Fibroblast of peridontal ligament (primary cell): ENCODE data around the gene ATG9A.
"Not testable (repeated sequence)": the region's sequence is repeated elsewhere in the genome, so short reads cannot be mapped to it uniquely, and the experiment has no call there.

Experiments used
- DNase-seq: peaks from one replicate; pipeline ENCODE4 v3.0.0-alpha.2; 2010; ENCODE audit errors: extremely low read depth

The ATG9A gene

DNA sequence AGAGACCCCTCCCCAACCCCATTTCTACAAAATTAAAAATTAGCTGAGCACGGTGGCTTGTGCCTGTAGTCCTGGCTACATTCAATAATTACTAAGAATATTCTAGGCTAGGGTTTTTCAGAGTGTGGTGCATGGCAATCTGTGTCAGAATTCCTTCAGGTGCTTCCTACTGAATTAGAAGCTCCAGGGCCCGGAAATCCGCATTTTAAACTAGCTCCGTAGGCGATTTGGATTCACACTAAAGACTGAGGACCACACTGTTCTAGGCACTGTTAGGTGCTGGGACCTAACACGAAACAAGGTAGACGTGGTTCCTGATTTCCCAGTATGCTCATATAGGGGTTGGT, 23.5 kb downstream of the ATG9A start:
- no peak for DNase-seq

DNA sequence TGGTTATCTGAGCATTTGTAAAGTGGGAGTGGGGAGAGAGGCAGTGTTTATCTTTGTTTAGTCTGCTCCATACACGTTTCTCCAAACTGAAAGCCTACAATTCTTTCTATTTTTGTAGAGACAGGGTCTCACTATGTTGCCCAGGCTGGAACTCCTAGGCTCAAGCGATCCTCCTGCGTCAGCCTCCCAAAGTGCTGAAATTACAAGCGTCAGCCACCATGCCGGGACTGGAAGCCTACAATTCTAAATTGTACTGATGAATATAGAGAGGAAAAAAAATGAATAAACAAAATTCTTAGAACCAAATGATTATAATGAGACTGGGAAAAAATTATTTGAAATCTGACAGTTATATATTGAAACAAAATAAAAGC, 24.3 kb downstream of the ATG9A start:
- DNase-seq, result no peak

GRCh38 chr2:219204425-219205164, 24.8 kb downstream of the ATG9A start:
- DNase-seq, result no peak

GRCh38 chr2:219201331-219201730, 28.1 kb downstream of the ATG9A start:
- not testable (repeated sequence) for DNase-seq

DNA sequence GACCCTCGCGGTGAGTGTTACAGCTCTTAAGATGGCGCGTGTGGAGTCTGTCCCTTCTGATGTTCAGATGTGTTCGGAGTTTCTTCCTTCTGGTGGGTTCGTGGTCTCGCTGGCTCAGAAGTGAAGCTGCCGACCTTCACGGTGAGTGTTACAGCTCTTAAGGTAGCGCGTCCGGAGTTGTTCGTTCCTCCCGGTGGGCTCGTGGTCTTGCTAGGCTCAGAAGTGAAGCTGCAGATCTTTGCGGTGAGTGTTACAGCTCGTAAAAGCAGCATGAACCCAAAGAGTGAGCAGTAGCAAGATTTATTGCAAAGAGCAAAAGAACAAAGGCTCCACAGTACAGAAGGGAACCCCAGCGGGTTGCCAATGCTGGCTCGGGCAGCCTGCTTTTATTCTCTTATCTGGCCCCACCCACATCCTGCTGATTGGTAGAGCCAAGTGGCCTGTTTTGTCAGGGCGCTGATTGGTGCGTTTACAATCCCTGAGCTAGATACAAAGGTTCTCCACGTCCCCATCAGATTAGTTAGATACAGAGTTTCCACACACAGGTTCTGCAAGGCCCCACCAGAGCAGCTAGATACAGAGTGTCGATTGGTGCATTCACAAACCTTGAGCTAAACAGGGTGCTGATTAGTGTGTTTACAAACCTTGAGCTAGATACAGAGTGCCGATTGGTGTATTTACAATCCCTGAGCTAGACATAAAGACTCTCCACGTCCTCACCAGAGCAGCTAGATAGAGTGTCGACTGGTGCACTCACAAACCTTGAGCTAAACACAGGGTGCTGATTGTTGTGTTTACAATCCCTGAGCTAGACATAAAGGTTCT, 28.7 kb downstream of the ATG9A start:
- not testable (repeated sequence) for DNase-seq

DNA sequence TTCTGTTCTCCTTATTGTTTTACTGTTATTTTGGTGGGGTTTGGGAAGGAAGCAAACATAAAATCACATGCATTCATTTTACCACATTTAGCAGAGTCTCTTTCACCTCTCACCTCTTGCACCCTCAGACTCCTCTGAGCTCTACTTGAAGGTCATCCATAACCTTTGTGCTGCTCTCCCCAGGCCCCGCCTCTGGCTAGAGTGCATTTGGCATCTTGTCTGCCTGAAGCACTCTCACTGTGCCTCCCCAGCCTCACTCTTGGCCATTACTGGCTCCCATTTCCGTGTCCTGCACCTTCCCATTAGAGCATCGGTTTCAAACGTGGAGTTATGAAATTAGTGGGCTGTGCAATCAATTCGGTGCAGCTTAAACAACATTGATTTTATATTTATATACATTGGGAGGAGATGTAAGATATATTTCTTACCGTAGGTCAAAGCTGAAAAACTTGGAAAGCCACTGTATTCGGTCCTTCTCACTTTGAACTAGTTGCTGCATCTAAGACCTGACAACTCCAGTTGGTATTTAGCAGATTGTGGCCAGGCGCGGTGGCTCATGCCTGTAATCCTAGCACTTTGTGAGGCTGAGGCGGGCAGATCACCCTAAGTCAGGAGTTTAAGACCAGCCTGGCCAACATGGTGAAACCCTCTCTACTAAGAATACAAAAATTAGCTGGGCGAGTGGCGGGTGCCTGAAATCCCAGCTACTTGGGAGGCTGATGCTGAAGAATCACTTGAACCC, 29.8 kb downstream of the ATG9A start:
- no peak for DNase-seq

DNA sequence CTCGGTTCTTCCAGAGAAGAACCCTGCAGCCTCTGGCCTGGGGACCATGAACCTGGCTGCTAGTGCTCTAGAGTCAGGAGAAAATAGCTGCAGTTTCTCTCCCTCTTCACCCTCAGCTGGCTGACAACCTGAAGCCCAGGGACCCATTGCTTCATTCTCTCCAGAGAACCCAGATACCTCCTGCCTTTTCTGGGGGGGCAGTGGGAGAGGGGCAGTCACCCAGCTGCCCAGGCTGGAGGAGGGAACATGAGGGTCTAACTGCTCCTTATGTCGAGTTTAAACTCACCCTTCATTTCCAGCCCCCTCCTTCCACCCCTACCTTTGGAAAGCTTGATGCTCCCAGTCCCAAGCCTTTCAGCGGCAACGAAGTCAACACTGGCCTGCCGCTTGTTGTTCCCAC, 30.5 kb downstream of the ATG9A start:
- no peak for DNase-seq

GRCh38 chr2:219197388-219197787, 32.0 kb downstream of the ATG9A start:
- DNase-seq, result no peak

DNA sequence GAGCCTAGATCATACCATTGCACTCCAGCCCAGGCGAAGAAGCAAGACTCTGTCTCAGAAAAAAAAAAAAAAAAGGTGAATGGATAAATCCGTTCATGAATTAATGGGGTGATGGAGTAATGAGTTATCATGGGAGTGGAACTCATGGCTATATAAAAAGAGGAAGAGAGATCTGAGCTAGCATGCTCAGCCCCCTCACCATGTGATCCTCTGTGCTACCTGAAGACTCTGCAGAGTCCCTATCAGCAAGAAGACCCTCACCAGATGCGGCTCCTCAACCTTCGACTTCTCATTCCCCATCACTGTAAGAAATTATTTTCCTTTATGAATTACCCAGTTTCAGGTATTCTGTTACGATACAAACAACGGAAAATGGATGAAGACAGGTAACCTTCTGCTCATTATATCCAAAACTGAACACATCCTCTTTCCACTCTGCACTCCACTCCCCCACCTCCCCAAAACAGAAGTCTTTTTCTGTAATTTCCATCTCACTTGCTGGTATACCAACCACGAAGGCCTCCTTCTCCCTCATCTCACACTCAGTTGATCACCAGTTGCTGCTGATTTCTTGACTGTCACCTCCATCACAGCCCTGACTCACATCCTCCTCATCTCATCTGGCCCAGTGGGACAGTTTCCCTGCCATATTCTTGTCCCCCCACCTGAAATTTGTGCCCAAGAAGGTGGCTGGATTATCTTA, 42.5 kb downstream of the ATG9A start:
- DNase-seq, result no peak

- DNase-seq, result no peak
These were observed 45.3 kb downstream of the ATG9A start for GRCh38 chr2:219184121-219184520.

DNA sequence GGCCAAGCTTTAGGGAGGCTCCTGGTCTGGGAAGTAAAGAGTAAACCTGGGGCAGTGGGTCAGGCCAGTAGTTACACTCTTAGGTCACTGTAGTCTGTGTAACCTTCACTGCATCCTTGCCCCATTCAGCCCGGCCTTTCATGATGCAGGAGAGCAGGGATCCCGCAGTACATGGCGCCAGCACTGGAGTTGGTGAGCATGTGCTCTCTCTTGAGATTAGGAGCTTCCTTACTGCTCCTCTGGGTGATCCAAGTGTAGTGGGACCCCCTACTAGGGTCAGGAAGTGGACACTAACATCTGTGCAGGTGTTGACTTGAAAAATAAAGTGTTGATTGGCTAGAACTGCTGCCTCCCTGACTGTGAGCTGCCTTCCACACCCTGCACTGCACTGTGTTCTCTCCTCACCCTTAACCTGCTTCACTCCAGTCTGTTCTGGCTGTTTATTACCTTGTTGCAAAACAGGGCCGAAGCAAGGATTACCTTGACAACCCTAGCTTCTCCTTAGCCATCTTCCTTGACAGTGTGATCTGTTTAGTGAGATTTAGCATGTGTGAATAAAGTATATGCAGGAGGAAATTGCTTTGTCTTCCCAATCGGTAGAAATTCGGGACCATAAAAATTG, 46.2 kb downstream of the ATG9A start:
- DNase-seq, result no peak

- DNase-seq, result no peak
These were observed 46.9 kb downstream of the ATG9A start for GRCh38 chr2:219182331-219183150.

DNA sequence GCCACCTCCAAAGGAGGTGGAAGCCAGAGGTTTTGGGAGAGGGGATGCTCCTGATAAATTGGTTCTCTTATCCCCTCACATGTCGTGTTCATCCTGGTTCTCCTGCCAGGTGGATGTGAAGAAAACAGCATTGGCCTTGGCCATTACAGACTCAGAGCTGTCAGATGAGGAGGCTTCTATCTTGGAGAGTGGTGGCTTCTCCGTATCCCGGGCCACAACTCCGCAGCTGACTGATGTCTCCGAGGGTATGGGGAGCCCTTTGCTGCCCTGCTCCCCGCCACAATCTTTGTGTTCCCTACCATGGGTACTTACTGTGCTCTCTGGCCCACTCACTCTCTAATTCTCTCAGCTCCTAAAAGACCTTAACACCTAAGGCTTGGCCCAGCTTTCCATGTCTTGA, 47.9 kb downstream of the ATG9A start:
- no peak for DNase-seq

GRCh38 chr2:219180961-219181360, 48.5 kb downstream of the ATG9A start:
- DNase-seq, result no peak

DNA sequence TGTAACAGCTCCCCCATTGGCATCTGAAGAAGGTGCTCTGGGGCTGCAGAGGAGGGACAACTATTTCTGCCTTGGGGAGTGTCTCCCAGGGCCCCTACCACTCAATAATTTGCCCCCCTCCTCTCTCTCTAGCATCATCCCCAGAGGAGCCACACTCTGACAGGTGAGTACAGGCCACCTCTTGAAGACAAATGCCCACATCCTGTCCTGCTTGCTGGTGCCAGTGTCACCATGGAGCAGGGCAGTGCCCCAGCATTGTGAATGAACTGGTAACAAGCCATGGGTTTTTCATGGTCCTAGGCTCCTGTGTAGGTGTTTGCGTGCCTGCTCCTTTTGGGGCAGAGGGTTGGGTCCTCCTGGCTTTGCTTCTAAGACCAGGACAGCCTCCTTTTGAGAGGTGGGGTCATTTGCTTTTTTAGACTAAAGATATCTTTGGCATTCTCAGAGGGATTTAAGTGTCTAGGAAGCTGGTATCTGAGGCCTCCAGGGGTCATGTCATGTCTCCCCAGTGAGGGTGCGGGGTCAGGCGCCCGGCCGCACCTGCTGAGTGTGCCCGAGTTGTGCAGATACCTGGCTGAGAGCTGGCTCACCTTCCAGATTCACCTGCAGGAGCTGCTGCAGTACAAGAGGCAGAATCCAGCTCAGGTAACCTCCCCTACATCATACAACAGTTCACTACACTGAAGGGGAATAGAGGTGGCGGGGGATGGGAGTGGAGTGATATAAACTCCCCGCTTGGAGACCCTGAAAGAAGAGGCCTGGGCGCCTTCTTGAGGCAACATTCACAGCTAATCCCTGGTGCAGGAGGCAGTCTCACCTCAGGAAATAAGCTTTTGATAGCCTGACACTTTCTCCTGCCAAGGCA, 49.6 kb downstream of the ATG9A start:
- no peak for DNase-seq

- no peak for DNase-seq
These were observed 50.9 kb downstream of the ATG9A start for GRCh38 chr2:219178377-219179175.

DNA sequence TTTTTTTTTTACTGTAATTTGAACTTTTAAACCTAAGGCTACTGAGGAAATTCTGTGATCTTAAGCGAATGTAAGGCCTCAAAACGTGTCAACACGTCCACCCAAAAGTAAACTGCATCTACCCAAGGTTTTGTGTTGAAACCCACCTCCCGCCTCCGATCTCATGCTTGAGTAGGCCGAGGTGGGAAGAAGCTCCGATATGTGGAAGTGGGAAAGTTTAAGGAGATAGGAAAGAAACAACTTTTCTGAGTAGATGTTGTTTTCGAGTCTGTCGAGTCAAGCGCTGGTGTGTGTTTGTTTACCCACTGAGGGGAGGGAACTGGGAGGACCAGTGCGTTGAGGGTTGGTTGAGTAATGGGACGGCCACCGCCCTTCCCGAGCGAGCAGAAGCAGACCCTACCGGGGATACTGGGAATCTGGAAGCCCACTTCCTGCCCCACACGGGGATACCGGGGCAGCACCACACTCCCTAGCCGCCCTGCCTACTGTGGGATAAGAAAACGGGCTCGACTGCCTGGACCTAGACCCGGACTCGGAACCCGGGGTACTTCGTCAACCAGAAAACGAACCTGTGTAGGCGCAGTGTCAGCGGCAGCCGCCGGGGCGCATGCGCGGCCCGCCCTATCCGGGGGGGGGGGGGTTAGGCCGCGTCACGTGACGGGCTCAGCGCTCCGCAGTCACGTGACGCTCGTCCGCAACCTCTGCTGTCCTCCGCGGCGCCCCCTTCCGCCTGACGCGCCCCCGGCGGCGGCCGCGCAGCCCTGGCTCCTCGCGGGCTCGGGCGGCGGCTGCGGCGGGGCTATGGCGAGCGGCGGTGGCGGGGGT, 51.7 kb downstream of the ATG9A start, which contains the start of gene RETREG2:
Gene RETREG2, plus strand, starts transcription at position 724 of the 825 bp plus-strand sequence. Its CDS starts 78 bp downstream, at position 802.
- DNase-seq, result peak; percentile 90
